Esophagus squamous epithelium (tissue), 5 donors: ENCODE results near the gene NOL9. TPM values are rescaled to one million over a fixed set of nuclear protein-coding genes. Genes with fewer than 3 reads are reported as not detected.
A peak's percentile ranks its signal among the peaks of the same experiment; 100 is the strongest.

Source experiments
- DNase-seq: peaks from one replicate; lab custom pipeline; 2025; lab: John Stamatoyannopoulos, UW
- H3K27ac ChIP-seq, 4 donors: fragments of 200-600 bp; sonication (generic); one replicate each; pipeline ENCODE4 v1.5.1; 2016 to 2019; ENCODE audit warnings: mild to moderate bottlenecking in 1 of 4
- H3K27me3 ChIP-seq, 4 donors: fragments of 200-600 bp; sonication (generic); 1 replicate in 3 of 4; 2 replicates in 1 of 4; pipeline versions ENCODE4 v1.5.1 to v1.6.0; 2017 to 2021; ENCODE audit warnings: antibody characterized with exemption in 1 of 4
- H3K36me3 ChIP-seq, 3 donors: fragments of 200-600 bp; sonication (generic); one replicate each; pipeline ENCODE4 v1.5.1; 2016 to 2019
- H3K4me1 ChIP-seq, 3 donors: fragments of 200-600 bp; sonication (generic); one replicate each; pipeline ENCODE4 v1.5.1; 2017 to 2019
- H3K4me3 ChIP-seq, 4 donors: fragments of 200-600 bp; sonication (generic); 1 replicate in 3 of 4; 2 replicates in 1 of 4; pipeline ENCODE4 v1.5.1; 2016 to 2019; ENCODE audit warnings: mild to moderate bottlenecking in 2 of 4, moderate library complexity in 1 of 4
- H3K9me3 ChIP-seq, 3 donors: fragments of 200-600 bp; sonication (generic); one replicate each; pipeline ENCODE4 v1.5.1; 2016 to 2019
- POLR2A ChIP-seq, 4 donors: fragments of 450-650 bp; IDR thresholded peaks; one replicate each; pipeline ENCODE4 v1.6.1; 2017; ENCODE audit warnings: antibody characterized with exemption in 4 of 4, mild to moderate bottlenecking in 4 of 4, moderate library complexity in 3 of 4
- WGBS, 2 donors: methylation state at CpG; one replicate each; pipeline ENCODE4 v1.1.5; 2018; 5-methylcytosine and 5-hydroxymethylcytosine counted together
- intact Hi-C: fragments of 100-400 bp; cut with DNase I; formaldehyde crosslinking; loops from one replicate; pipeline ENCODE4 v1.15.0; 2022
- total RNA-seq, 4 donors: library from RNA; depleted of rRNA; stranded (reverse); fragments of >200 nt; gene quantifications; one replicate each; pipeline ENCODE4 v1.1.0, GENCODE V29; 2016
- TF ChIP-seq, protein P1 (sequence below), 6 experiments: fragments of 450-650 bp in 4 of 6; fragments of 200-600 bp in 2 of 6; sonication (generic) in 2 of 6; IDR thresholded peaks; one replicate each; pipeline ENCODE4 v1.5.1; 2016 to 2019; ENCODE audit warnings: antibody characterized with exemption in 6 of 6, mild to moderate bottlenecking in 4 of 6, moderate library complexity in 4 of 6
- donor health status: DM: yes; HTN: yes; CAD: no.

NOL9 gene
- total RNA-seq, 4 donors from 2014 or later = 13.0 to 36.4 (median 22.3) TPM

DNA sequence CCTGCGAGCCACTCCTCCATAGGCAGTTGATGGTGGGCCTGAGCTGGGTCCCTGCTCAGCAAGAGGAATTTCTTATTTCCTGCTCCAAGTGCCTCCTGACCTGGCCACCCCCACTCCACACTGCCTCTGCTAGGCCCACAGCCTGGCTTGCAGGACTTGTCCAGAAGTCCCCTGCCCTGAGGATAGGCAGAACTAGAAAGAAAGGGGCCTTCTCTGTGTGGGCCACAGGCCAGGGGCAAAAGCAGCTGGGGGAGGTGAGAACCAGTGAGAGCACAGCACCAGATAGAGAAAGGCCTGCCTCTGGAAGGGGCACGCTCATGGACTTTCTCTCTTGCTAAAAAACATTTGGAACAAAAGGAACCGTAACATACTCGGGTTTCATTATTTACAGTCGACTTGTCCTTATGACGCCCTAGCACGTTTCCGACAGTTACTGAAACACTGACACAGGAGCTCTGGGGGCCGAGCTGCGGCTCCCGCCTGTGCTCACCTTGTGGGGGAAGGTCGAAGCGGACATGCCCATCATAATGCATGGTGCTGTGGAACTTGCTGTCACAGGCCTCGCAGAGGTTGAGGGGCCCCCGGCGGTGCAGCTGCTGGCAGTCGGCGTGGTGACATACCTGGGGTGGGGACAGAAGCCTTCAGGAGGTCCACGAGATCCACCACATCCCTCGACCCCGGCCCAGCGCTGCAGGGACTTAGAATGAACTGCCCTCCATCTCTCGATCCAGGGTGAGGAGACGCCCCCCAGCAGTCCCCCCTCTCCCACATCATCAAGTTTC lies 77.1 kb downstream of the NOL9 start:
- no peaks in the 10 kb centered on the region for H3K27me3 ChIP-seq
- DNase-seq = no peak
- no peak for TF ChIP-seq POLR2A (IDR thresholded peaks at IDR 0.05)
- TF ChIP-seq, protein P1, sequence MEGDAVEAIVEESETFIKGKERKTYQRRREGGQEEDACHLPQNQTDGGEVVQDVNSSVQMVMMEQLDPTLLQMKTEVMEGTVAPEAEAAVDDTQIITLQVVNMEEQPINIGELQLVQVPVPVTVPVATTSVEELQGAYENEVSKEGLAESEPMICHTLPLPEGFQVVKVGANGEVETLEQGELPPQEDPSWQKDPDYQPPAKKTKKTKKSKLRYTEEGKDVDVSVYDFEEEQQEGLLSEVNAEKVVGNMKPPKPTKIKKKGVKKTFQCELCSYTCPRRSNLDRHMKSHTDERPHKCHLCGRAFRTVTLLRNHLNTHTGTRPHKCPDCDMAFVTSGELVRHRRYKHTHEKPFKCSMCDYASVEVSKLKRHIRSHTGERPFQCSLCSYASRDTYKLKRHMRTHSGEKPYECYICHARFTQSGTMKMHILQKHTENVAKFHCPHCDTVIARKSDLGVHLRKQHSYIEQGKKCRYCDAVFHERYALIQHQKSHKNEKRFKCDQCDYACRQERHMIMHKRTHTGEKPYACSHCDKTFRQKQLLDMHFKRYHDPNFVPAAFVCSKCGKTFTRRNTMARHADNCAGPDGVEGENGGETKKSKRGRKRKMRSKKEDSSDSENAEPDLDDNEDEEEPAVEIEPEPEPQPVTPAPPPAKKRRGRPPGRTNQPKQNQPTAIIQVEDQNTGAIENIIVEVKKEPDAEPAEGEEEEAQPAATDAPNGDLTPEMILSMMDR (IDR thresholded peaks at IDR 0.05) = no peak
- 79 to 81% methylated on average over 20 to 22 of the region's 24 CpGs for WGBS, 2 donors
- H3K4me3 ChIP-seq = no peak overlapping the region
- no peaks in the 10 kb centered on the region for H3K9me3 ChIP-seq
- H3K4me1 ChIP-seq = peaks cover 0 to 37% (median 11%) of the 10 kb centered on the region in 3 donors
- intact Hi-C loops = no loop called here
- no peak overlapping the region for H3K27ac ChIP-seq
- H3K36me3 ChIP-seq = peaks cover 0 to 56% (median 0%) of the 10 kb centered on the region in 3 donors

DNA sequence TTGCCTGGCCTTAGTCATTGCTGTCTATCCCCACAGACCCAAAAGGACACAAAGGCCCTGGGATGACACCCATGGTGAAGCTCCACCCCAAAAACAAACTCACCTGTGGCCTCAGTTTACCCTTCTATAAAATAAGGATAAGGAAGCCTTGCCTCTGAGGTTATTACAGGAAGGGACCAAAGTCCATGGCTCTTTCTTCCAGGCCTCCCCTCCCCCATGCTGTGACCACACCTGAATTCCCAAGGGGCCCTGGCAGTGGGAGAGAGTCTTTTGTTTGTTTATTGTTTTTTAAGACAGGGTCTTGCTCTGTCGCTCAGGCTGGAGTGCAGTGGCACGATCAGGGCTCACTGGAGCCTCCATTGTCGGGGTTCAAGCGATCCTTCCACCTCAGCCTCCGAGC lies 77.8 kb downstream of the NOL9 start:
- H3K4me1 ChIP-seq = peaks cover 3 to 44% (median 14%) of the 10 kb centered on the region in 3 donors
- H3K36me3 ChIP-seq = peaks cover 0 to 61% (median 0%) of the 10 kb centered on the region in 3 donors
- DNase-seq = no peak
- no peaks in the 10 kb centered on the region for H3K27me3 ChIP-seq
- no peak overlapping the region for H3K4me3 ChIP-seq
- 93% methylated on average over 5 of the region's 5 CpGs for WGBS, 2 donors
- intact Hi-C loops = no loop called here
- TF ChIP-seq, protein P1 (IDR thresholded peaks at IDR 0.05) = no peak
- TF ChIP-seq POLR2A (IDR thresholded peaks at IDR 0.05) = no peak
- H3K27ac ChIP-seq = peak overlapping the region in 3 of 4 donors; percentile 7 to 13 (median 8)
- no peaks in the 10 kb centered on the region for H3K9me3 ChIP-seq

DNA sequence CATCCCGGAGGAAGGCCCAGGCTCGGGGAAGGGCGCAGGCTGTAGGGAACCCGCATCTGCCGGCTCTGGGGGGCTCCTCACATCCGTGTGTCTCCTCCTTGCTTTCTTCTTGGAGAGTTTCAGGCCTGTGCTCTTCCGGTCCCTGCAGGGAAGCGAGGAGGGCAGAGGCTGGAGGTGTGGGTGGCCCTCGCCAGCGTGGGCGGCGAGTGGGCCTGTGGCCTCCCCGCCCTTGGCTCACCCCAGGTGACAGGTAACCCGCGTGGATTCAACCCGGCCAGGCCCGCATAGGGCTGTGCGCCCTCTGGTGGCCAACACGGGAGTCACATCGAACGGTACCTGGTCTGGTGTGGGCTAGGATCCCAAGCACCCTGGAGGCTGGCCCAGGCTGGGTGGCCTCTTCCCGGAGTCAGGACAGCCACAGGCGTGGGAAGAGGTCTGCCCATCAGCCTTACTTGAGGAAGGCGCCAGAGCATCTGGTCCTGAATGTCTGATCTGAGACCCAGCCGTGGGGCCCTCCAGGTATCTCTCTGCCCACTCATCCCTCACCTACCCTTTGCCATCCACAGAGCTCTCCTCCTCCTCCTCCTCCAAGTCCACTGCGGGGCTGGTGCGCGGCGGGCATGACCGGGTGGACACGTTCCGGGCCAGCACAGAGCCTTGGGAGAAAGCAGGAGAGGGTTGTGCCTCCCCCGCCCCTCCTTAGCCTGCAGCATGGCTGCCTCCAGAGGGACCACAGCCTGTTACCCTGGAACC lies 78.8 kb downstream of the NOL9 start:
- WGBS, 2 donors = 27% methylated on average over 6 of the region's 33 CpGs; no CpG with 5 or more reads in 1 of the 2 donors
- Histone ChIP-seq H3K9me3 (no peaks in the 10 kb centered on the region), H3K36me3 (peaks cover 6 to 71% (median 7%) of the 10 kb centered on the region in 3 donors), H3K27ac (peak overlapping the region in 2 of 4 donors; percentile 8 to 11), H3K4me3 (no peak overlapping the region), H3K27me3 (no peaks in the 10 kb centered on the region), H3K4me1 (peaks cover 10 to 53% (median 15%) of the 10 kb centered on the region in 3 donors)
- DNase-seq = no peak
- intact Hi-C loops = no loop called here
- TF ChIP-seq, protein P1 (IDR thresholded peaks at IDR 0.05) = peak; percentile 76 to 94 (median 85)
- no peak for TF ChIP-seq POLR2A (IDR thresholded peaks at IDR 0.05)

DNA sequence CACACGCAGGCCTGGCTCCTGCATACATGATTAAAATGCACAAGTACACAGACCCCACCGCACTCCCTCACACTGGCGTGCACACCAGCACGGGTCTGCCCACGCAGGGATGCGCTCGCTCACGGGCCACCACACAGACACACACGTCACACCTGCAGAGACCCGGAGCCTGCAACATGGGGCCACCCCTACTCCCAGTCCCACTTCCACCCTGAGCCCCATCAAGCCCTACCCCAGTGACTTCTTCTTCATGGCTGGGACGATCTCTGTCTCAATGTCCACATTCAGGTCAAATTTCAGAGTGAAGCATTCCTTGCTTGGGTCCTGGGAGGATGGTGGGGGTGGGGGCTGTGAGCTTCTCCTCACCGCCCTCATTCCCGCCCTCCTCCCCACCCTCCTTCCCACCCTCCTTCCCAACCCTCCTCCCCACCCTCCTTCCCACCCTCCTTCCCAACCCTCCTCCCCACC lies 79.5 kb downstream of the NOL9 start:
- intact Hi-C loops = no loop called here
- Histone ChIP-seq H3K27ac (peak overlapping the region in 1 of 4 donors; percentile 11), H3K4me1 (peaks cover 10 to 53% (median 15%) of the 10 kb centered on the region in 3 donors), H3K9me3 (no peaks in the 10 kb centered on the region), H3K36me3 (peaks cover 13 to 78% (median 14%) of the 10 kb centered on the region in 3 donors), H3K4me3 (no peak overlapping the region), H3K27me3 (no peaks in the 10 kb centered on the region)
- WGBS, 2 donors = 71 to 92% methylated on average over 5 to 7 of the region's 13 CpGs
- TF ChIP-seq, protein P1 (IDR thresholded peaks at IDR 0.05) = no peak
- TF ChIP-seq POLR2A (IDR thresholded peaks at IDR 0.05) = no peak
- DNase-seq = no peak
